Immature natural killer cell (primary cell): ENCODE results near the gene TSHZ2. TPM values are rescaled to one million over a fixed set of nuclear protein-coding genes. Genes with fewer than 3 reads are reported as not detected.

Experiments used
- DNase-seq, 3 donors: peaks; one replicate each; pipeline ENCODE4 v3.0.0; 2022; ENCODE audit warnings: mixed read lengths in 1 of 3
- H3K27ac Mint-ChIP-seq, 6 donors: one replicate each; pipeline ENCODE4 v1.8.0; 2020; ENCODE audit warnings: mixed read lengths in 6 of 6, mild to moderate bottlenecking in 5 of 6, inconsistent platforms in 4 of 6, moderate library complexity in 3 of 6
- H3K27me3 Mint-ChIP-seq, 3 donors: one replicate each; pipeline ENCODE4 v1.8.0; 2020 to 2021; ENCODE audit warnings: low read depth in 3 of 3, mild to moderate bottlenecking in 3 of 3, mixed read lengths in 3 of 3, moderate library complexity in 3 of 3, inconsistent platforms in 1 of 3
- H3K36me3 Mint-ChIP-seq, 3 donors: one replicate each; pipeline ENCODE4 v1.8.0; 2020; ENCODE audit warnings: mixed read lengths in 3 of 3, inconsistent platforms in 2 of 3, mild to moderate bottlenecking in 2 of 3
- H3K4me1 Mint-ChIP-seq, 2 donors: one replicate each; pipeline ENCODE4 v1.8.0; 2020; ENCODE audit warnings: inconsistent platforms in 2 of 2, mild to moderate bottlenecking in 2 of 2, mixed read lengths in 2 of 2, moderate library complexity in 1 of 2
- H3K4me3 Mint-ChIP-seq, 5 donors: one replicate each; pipeline ENCODE4 v1.8.0; 2020; ENCODE audit warnings: mild to moderate bottlenecking in 5 of 5, mixed read lengths in 5 of 5, inconsistent platforms in 3 of 5, moderate library complexity in 3 of 5
- H3K9me3 Mint-ChIP-seq, 6 donors: one replicate each; pipeline ENCODE4 v1.8.0; 2020; ENCODE audit warnings: mild to moderate bottlenecking in 6 of 6, mixed read lengths in 6 of 6, inconsistent platforms in 4 of 6, moderate library complexity in 3 of 6
- polyA plus RNA-seq, 3 donors: library from polyadenylated mRNA; unstranded; fragments of 300-500 nt; fragmentation: Illumina TruSeq; gene quantifications; one replicate each; pipeline ENCODE4 v1.2.3, GENCODE V29; 2021

The TSHZ2 gene
- polyA plus RNA-seq, 3 donors from 2014 or later = not detected

DNA sequence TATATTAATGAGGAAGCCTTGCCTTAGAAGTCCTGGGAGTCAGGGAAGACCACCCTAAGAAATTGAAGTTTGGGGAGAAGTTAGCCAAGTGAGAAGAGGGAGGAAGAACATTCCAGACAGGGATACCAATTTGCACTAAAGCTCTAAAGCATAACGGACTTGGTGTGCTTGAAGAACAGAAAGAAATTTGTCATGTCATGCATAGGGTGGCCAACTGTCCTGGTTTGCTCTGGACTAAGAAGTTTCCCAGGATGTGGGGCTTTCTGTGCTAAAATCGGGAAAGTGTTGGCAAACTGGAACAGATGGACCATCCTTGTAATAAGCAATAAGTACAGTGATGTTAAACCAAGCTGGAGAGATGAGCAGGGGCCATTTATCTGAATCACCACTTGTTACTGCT is 403.9 kb downstream of the TSHZ2 start:
- Mint-ChIP-seq H3K27me3 (peaks cover 0 to 10% (median 1%) of the 10 kb centered on the region in 3 donors), H3K9me3 (no peaks in the 10 kb centered on the region), H3K4me1 (no peaks in the 10 kb centered on the region), H3K27ac (no peak overlapping the region), H3K36me3 (no peaks in the 10 kb centered on the region), H3K4me3 (no peak overlapping the region)
- no peak for DNase-seq

DNA sequence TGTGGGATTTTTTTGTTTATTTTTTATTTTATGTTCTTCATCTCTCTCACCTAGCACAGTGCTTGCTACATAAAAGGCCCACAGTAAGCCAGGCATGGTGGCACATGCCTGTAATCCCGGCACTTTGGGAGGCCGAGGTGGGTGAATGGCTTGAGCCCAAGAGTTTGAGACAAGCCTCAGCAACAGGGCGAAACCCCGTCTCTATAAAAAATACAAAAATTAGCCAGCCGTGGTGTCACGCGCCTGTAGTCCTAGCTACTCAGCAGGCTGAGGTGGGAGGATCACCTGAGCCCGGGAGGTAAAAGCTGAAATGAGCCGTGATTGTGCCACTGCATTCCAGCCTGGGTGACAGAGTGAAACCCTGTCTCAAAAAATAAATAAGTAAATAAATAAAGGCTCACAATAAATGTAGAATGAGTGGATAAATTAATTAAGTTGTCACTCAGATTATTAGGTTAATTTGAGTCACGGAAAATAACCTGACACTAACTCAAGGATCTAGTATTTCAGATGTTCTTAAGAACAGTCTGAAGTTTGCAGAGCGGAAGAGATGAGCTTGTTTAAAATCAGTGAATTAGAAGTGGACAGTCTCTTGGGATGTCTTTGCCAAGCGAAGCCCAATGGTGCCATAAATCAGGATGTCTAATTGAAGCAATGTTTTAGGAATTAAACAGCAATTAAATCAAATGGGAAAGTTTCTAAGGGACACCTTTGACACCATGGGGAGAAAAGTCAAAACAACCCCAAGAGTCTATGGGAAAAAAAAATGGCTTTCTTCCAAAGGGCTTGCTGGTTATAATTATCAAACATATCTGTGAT is 407.1 kb downstream of the TSHZ2 start:
- no peak for DNase-seq
- H3K9me3 Mint-ChIP-seq = no peaks in the 10 kb centered on the region
- no peaks in the 10 kb centered on the region for H3K36me3 Mint-ChIP-seq
- H3K4me1 Mint-ChIP-seq = no peaks in the 10 kb centered on the region
- no peak overlapping the region for H3K27ac Mint-ChIP-seq
- H3K4me3 Mint-ChIP-seq = no peak overlapping the region
- peaks cover 0 to 3% (median 2%) of the 10 kb centered on the region in 3 donors for H3K27me3 Mint-ChIP-seq

DNA sequence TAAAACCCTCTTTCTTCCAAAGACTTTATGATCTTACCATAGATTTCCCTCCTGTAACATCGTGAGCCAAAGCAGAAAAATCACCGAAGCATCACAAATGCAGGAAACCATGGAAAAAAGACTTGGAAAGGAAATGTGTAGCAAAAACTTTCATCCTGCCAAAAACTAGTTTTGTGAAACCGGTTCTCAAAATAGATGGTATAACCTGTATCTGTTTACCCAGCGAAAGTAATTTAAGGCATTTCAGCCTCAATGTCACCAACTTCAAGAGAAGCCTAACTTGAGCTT is 407.6 kb downstream of the TSHZ2 start:
- Mint-ChIP-seq H3K4me3 (no peak overlapping the region), H3K27ac (no peak overlapping the region), H3K27me3 (peaks cover 0 to 4% (median 3%) of the 10 kb centered on the region in 3 donors), H3K4me1 (no peaks in the 10 kb centered on the region), H3K9me3 (no peaks in the 10 kb centered on the region), H3K36me3 (no peaks in the 10 kb centered on the region)
- DNase-seq = no peak

DNA sequence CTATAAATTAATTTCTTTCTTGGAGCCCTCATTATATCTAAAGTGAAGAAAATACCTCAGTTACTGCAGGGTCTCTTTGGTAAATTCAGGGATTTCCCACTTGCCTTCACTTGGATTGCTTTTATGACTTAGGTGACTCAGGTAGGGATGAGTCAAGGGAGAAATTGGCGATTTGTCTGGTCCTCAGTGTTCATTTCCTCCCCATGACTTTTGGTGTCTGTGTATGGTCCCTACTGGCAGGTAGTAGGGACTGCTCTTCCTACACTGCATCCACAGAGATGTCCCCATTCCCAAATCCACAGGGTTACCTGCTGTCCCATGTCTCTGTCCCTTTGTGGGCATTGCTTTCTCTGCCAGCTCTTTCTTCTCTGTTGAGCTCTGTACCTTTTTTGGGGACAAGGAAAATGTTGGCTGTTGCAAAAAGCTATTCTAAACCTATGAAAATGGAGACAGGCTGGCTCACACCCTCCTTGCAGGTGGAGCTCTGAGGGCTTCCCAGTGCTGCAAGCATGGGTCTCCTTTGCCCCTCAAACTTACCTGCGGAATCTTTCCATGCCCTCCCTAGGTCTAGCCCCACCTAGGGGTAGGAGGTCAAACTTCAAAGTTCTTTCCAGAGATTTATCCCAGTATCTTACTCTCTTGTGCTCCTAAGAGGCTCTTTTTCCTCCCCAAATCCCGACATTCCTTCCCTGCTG is 409.6 kb downstream of the TSHZ2 start:
- Mint-ChIP-seq H3K4me3 (no peak overlapping the region), H3K27ac (no peak overlapping the region), H3K9me3 (no peaks in the 10 kb centered on the region), H3K27me3 (peaks cover 0 to 4% (median 3%) of the 10 kb centered on the region in 3 donors), H3K4me1 (no peaks in the 10 kb centered on the region), H3K36me3 (no peaks in the 10 kb centered on the region)
- no peak for DNase-seq

DNA sequence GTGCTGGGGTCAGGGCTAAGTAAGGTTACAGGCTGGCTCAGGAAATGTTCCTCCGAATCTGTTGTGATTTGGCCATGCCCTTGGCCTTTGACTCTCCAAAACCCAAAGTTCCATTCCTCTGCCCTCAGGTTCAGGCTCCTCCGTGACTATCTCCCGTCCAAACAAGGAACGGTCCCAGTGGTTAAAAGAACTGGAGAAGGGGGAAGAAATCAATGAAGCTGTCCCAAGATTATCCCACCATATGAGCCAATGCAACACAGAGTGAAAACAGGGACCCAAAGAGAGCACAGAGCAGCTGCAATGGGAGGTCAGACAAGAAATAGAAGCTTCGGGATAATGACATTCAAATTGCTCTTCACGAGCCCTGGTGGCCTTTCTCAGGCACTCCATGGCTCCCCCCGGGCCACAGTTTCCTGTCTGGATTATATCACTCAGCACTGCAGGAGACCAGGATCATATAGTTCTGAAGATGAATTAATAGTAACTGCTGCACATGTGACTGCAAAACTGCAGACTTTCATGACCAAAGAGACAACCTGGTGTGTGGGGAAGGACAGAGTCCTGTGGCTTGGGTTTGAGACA is 410.2 kb downstream of the TSHZ2 start:
- DNase-seq = no peak
- Mint-ChIP-seq H3K27ac (no peak overlapping the region), H3K4me3 (no peak overlapping the region), H3K4me1 (no peaks in the 10 kb centered on the region), H3K9me3 (no peaks in the 10 kb centered on the region), H3K27me3 (peaks cover 0 to 4% (median 3%) of the 10 kb centered on the region in 3 donors), H3K36me3 (no peaks in the 10 kb centered on the region)

DNA sequence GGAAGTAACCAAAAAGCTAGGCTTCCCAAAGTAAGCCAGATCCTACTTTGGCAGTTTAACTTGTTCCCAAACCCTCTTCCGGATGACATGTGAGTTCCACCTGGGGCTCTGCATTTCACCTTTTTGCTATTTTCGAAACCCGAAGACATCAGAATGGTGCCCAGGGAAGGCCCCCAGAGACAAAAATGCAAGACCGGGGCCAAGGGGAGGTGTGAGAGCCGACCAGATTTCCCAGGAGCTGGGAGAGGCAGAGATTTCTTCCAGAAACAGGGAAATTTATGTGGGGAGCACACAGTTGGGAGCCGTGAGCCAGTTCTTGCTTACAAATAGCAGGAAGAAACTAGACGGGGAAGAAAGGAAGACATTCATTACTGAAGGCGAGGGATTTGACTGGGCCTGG is 411.8 kb downstream of the TSHZ2 start:
- Mint-ChIP-seq H3K9me3 (no peaks in the 10 kb centered on the region), H3K36me3 (no peaks in the 10 kb centered on the region), H3K4me1 (no peaks in the 10 kb centered on the region), H3K27me3 (peaks cover 2 to 3% (median 3%) of the 10 kb centered on the region in 3 donors), H3K4me3 (no peak overlapping the region), H3K27ac (no peak overlapping the region)
- DNase-seq = no peak

DNA sequence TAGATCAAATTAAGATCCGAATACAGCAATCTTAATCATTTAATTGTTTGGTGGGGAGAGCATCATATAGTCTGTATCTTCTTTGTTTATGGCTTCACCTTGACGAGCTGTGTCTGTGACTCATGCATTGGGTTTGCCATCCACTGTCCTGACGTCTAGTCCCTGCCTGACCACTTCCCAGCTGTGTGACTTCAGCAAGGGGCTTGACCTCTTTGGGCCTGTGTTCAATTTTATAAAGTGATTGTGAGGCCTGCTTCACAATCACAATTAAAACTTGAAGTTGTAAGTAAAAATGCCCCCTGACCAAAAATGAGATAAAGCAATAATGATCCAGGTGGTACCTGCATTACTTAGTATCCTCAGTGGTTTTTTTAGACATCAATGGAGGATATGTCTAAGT is 412.2 kb downstream of the TSHZ2 start:
- peaks cover 2 to 3% (median 3%) of the 10 kb centered on the region in 3 donors for H3K27me3 Mint-ChIP-seq
- H3K36me3 Mint-ChIP-seq = no peaks in the 10 kb centered on the region
- H3K9me3 Mint-ChIP-seq = no peaks in the 10 kb centered on the region
- H3K4me1 Mint-ChIP-seq = no peaks in the 10 kb centered on the region
- H3K4me3 Mint-ChIP-seq = no peak overlapping the region
- DNase-seq = no peak
- H3K27ac Mint-ChIP-seq = no peak overlapping the region

DNA sequence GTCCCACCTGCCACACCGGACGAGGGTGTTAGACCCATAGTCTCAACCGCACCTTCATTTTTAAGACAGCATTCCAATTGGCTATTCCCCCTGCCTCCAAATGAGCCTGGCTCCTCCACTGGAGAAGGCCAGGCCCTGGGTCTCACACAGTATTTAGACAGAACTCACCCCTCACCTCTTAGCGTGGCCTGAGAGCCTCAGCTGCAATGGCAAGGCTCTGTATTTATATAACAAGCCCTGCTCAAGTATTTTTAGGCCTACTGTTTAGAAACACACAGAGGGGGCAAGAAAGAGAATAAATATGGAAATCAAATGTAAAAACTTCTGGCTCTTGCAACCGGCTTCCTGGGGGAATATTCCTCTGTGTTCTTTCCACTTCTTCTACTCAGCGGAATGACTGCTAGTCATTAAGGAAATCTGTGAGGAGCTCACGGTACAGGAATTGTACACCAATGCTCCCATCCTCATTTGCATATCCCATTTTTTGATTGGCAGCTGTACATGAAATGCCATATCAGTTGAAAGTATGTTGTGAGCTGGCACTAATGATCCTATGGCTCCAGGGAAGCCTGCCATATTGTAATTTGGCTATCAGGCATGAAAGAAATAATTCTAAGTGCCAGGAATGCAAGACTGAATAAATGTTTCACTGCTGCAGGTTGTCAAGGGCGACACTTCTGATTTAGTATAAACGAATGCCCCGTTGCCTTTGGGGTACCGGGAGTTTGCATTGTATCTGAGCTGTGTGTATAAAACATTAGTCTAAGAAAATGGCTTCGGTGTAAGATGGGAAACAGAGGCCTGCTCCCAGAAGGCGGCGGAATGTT is 414.0 kb downstream of the TSHZ2 start:
- Mint-ChIP-seq H3K9me3 (no peaks in the 10 kb centered on the region), H3K27ac (no peak overlapping the region), H3K27me3 (peaks cover 3 to 6% (median 5%) of the 10 kb centered on the region in 3 donors), H3K4me1 (no peaks in the 10 kb centered on the region), H3K36me3 (no peaks in the 10 kb centered on the region), H3K4me3 (no peak overlapping the region)
- no peak for DNase-seq

DNA sequence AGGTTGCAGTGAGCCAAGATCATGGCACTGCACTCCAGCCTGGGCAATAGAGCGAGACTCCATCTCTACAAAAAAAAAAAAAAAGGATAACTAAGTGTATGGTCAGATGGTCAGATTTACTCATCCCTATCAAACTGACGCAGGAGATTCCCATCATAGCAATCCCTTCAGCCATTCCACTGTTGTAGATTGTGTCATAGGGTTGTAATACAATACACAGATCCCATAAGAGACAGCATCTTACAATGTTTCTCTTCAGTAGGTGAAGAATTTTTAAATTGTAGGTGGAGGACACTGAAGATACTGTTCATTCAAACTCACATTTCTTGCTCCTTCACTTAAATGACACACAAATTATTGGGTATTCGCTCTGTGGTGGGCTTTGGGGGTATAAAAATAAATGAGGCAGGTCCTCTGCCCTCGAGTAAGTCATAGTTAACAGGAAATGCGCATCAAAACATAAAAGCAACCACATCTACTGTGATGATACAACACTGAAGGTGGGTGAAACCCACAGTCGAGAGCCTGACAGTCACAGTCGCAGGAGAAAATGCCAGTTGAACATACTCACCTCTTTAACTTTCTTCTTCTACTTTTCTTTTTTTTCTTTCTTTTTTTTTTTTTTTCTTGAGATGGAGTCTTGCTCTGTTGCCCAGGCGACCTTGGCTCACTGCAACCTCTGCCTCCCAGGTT is 416.0 kb downstream of the TSHZ2 start:
- no peak for DNase-seq
- Mint-ChIP-seq H3K27me3 (peaks cover 0 to 9% (median 5%) of the 10 kb centered on the region in 3 donors), H3K4me1 (no peaks in the 10 kb centered on the region), H3K9me3 (no peaks in the 10 kb centered on the region), H3K4me3 (no peak overlapping the region), H3K36me3 (no peaks in the 10 kb centered on the region), H3K27ac (peak overlapping the region in 1 of 6 donors; percentile 27)

DNA sequence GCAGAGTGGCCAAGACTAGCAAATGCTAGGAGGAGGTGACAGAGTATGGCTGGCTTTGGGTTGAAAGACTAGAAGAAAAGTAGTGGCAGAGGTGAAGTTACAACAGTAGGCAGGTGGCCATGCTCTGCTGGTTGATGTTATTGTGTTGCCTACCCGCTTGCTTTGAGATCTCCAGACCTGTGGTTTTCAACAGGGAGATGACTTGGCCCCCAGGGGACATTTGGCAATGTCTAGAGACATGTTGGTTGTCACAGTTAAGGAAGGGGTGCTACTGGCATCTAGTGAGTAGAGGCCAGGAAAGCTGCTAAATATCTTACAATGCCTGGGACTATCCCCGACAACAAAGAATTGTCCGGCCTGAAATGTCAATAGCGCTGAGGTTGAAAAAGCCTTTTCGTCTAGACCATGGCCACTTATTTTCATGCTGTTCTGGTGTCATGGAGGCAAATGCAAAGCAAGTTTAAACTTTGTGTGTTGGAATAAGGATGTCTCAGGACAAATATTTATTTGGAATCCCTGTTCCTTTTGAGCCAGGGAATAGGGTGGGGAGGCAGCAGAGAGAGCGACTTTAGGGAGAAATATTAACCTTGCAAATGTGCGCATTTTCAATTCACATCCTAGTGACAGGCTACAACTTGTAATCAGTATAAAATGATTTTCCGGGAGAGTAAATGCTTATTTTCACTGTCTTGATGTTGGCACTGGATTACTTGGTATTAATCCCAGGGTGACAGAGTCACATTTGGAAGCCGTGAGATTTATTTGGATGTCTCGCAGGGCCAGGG is 417.6 kb downstream of the TSHZ2 start:
- Mint-ChIP-seq H3K4me3 (no peak overlapping the region), H3K4me1 (no peaks in the 10 kb centered on the region), H3K27ac (no peak overlapping the region), H3K9me3 (no peaks in the 10 kb centered on the region), H3K36me3 (no peaks in the 10 kb centered on the region), H3K27me3 (peaks cover 2 to 9% (median 3%) of the 10 kb centered on the region in 3 donors)
- DNase-seq = no peak

DNA sequence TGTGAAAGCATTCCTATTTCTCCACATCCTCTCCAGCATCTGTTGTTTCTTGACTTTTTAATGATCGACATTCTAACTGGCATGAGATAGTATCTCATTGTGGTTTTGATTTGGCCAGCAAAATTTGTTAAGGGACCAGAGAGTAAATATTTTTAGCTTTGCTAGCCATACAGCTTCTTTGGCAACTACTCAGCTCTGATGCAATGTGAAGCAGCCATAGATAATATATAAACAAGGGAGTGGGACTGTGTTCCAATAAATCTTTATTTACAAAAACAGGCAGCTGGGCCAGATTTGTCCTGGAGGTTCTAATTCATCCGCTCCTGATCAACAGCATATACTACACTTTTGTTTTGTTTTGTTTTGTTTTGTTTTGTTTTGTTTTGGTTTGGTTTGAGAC is 418.6 kb downstream of the TSHZ2 start:
- DNase-seq = no peak
- Mint-ChIP-seq H3K4me3 (no peak overlapping the region), H3K27me3 (peaks cover 3 to 12% (median 8%) of the 10 kb centered on the region in 3 donors), H3K36me3 (no peaks in the 10 kb centered on the region), H3K4me1 (no peaks in the 10 kb centered on the region), H3K9me3 (peaks cover 0 to 4% (median 0%) of the 10 kb centered on the region in 6 donors), H3K27ac (no peak overlapping the region)

DNA sequence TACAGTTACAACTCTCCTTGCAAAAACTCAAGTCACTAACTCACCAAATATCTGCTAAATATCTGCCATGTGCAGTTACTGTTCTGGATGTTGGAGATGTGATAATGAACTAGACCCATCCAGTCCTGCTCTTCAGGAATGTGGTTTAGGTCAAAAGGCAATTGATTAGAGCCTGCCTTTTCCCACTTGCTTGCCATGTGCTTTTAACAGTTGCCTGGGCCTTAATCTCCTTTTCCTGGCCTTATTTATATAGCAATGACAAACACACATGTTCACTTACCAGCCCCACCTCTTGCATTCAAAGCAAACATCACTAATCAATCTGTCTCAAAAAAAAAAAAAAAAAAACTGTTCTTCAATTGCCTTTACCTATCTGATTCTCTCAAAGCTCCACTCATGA is 422.3 kb downstream of the TSHZ2 start:
- no peaks in the 10 kb centered on the region for H3K36me3 Mint-ChIP-seq
- no peak overlapping the region for H3K27ac Mint-ChIP-seq
- DNase-seq = no peak
- H3K4me1 Mint-ChIP-seq = no peaks in the 10 kb centered on the region
- H3K27me3 Mint-ChIP-seq = peaks cover 3 to 12% (median 8%) of the 10 kb centered on the region in 3 donors
- H3K4me3 Mint-ChIP-seq = no peak overlapping the region
- peaks cover 0 to 4% (median 0%) of the 10 kb centered on the region in 6 donors for H3K9me3 Mint-ChIP-seq
